Right lobe of liver (tissue), 6 donors: ENCODE results near the gene ARHGEF10L. TPM values are rescaled to one million over a fixed set of nuclear protein-coding genes. Genes with fewer than 3 reads are reported as not detected.

ENCODE experiments used
- ATAC-seq, 4 donors: fragments of 200-7000 bp; cut with Tn5 transposase; one replicate each; pipeline ENCODE4 v1.9.1; 2020; ENCODE audit warnings: mild to moderate bottlenecking in 4 of 4, moderate library complexity in 4 of 4
- DNase-seq, 3 donors: peaks; one replicate each; pipeline ENCODE4 v3.0.0-alpha.2; 2020
- H3K27ac ChIP-seq, 3 donors: fragments of 200-600 bp; one replicate each; pipeline ENCODE4 v1.8.0; 2022
- H3K27me3 ChIP-seq, 2 donors: fragments of 200-600 bp; one replicate each; pipeline ENCODE4 v1.8.0; 2022
- H3K36me3 ChIP-seq, 4 donors: fragments of 200-600 bp; sonication (generic) in 1 of 4; one replicate each; pipeline versions ENCODE4 v1.5.1 to v1.8.0; 2017 to 2022; ENCODE audit warnings: control low read depth in 1 of 4
- H3K4me1 ChIP-seq, 4 donors: fragments of 200-600 bp; sonication (generic) in 1 of 4; one replicate each; pipeline versions ENCODE4 v1.5.1 to v1.8.0; 2017 to 2022; ENCODE audit warnings: control low read depth in 1 of 4
- H3K4me3 ChIP-seq, 3 donors: fragments of 200-600 bp; one replicate each; pipeline ENCODE4 v1.8.0; 2022
- H3K9me3 ChIP-seq, 4 donors: fragments of 200-600 bp; sonication (generic) in 1 of 4; one replicate each; pipeline versions ENCODE4 v1.5.1 to v1.8.0; 2017 to 2022; ENCODE audit warnings: control low read depth in 1 of 4
- CTCF ChIP-seq, 4 donors: fragments of 200-600 bp in 3 of 4; fragments of 450-650 bp in 1 of 4; IDR thresholded peaks; one replicate each; pipeline versions ENCODE4 v1.5.1 to v1.8.0; 2016 to 2022; ENCODE audit warnings: antibody characterized with exemption in 4 of 4, mild to moderate bottlenecking in 2 of 4
- POLR2A ChIP-seq: fragments of 450-650 bp; IDR thresholded peaks from one replicate; pipeline ENCODE4 v1.6.1; 2017; ENCODE audit warnings: antibody characterized with exemption, mild to moderate bottlenecking
- WGBS: methylation state at CpG from one replicate; pipeline ENCODE4 v1.1.6; 2018; ENCODE audit warnings: low coverage, low lambda C conversion rate; ENCODE audit not compliant: insufficient coverage; ENCODE audit errors: missing lambda C conversion rate; 5-methylcytosine and 5-hydroxymethylcytosine counted together
- intact Hi-C, 2 donors: fragments of 100-400 bp; cut with DNase I; formaldehyde crosslinking; loops; one replicate each; pipeline versions ENCODE4 v1.11.2 to v1.14.1; 2022
- total RNA-seq, 6 experiments: library from RNA; depleted of rRNA in 2 of 6; stranded (reverse); fragments of >200 nt in 2 of 6; fragmentation: NEBNext Ultra II Directional in 3 of 6; extraction: Animal tissue kit (Norgen Biotek cat#: 25700) in 3 of 6; gene quantifications; one replicate each; pipeline versions ENCODE4 v1.1.0 to v1.2.4, GENCODE V29; 2016 to 2023
- donor health status: DM: no; HTN: yes; CAD: no.
- donor health status: DM: no; HTN: no; CAD: no.
- donor health status: DM: no; HTN: no; CAD: no.
- donor health status: DM: no; HTN: yes; CAD: no.
- donor health status: DM: no; HTN: yes; CAD: no.

ARHGEF10L gene
- total RNA-seq, 6 experiments from 2014 or later: 59.7 to 124 (median 87.4) TPM

- peaks cover 0 to 96% (median 48%) of the 10 kb centered on the region in 4 donors for H3K36me3 ChIP-seq
- H3K4me3 ChIP-seq: no peak overlapping the region
- ATAC-seq: peak; percentile 16 to 41 (median 32)
- no peak for TF ChIP-seq POLR2A
- peak; percentile 14 to 59 (median 53) for TF ChIP-seq CTCF (IDR thresholded peaks at IDR 0.05)
- H3K4me1 ChIP-seq: no peaks in the 10 kb centered on the region
- intact Hi-C loops: no loop called here
- no peaks in the 10 kb centered on the region for H3K9me3 ChIP-seq
- DNase-seq: no peak
- H3K27me3 ChIP-seq: no peaks in the 10 kb centered on the region
- 63% methylated on average over 2 of the region's 9 CpGs for WGBS
- no peak overlapping the region for H3K27ac ChIP-seq
Observed at GRCh38 chr1:17653728-17654351, 114.3 kb downstream of the ARHGEF10L start.

GRCh38 chr1:17654519-17654918 is 115.0 kb downstream of the ARHGEF10L start:
- Histone ChIP-seq H3K4me3 (no peak overlapping the region), H3K27me3 (no peaks in the 10 kb centered on the region), H3K9me3 (no peaks in the 10 kb centered on the region), H3K4me1 (no peaks in the 10 kb centered on the region), H3K36me3 (peaks cover 0 to 96% (median 46%) of the 10 kb centered on the region in 4 donors), H3K27ac (no peak overlapping the region)
- WGBS: no CpG with 5 or more reads among the region's 2 CpGs
- DNase-seq: no peak
- TF ChIP-seq POLR2A (no peak), CTCF (IDR thresholded peaks at IDR 0.05) (no peak)
- intact Hi-C loops: no loop called here
- peak in 2 of 4 donors; percentile 4 to 13 for ATAC-seq

GRCh38 chr1:17655169-17655568 is 115.7 kb downstream of the ARHGEF10L start:
- intact Hi-C loops: no loop called here
- WGBS: 94% methylated on average over 1 of the region's 1 CpG
- peaks cover 0 to 99% (median 45%) of the 10 kb centered on the region in 4 donors for H3K36me3 ChIP-seq
- no peaks in the 10 kb centered on the region for H3K4me1 ChIP-seq
- no peaks in the 10 kb centered on the region for H3K27me3 ChIP-seq
- DNase-seq: no peak
- ATAC-seq: no peak
- no peak overlapping the region for H3K4me3 ChIP-seq
- no peak for TF ChIP-seq POLR2A
- no peak for TF ChIP-seq CTCF (IDR thresholded peaks at IDR 0.05)
- H3K9me3 ChIP-seq: no peaks in the 10 kb centered on the region
- H3K27ac ChIP-seq: no peak overlapping the region

GRCh38 chr1:17655922-17656321 is 116.4 kb downstream of the ARHGEF10L start:
- H3K36me3 ChIP-seq: peaks cover 0 to 98% (median 43%) of the 10 kb centered on the region in 4 donors
- WGBS: no CpG with 5 or more reads among the region's 15 CpGs
- no peaks in the 10 kb centered on the region for H3K9me3 ChIP-seq
- H3K27me3 ChIP-seq: no peaks in the 10 kb centered on the region
- DNase-seq: no peak
- H3K27ac ChIP-seq: no peak overlapping the region
- intact Hi-C loops: no loop called here
- ATAC-seq: no peak
- H3K4me1 ChIP-seq: no peaks in the 10 kb centered on the region
- no peak overlapping the region for H3K4me3 ChIP-seq
- TF ChIP-seq POLR2A (no peak), CTCF (IDR thresholded peaks at IDR 0.05) (no peak)
